GM21390 (cell line): ENCODE results near the gene NHERF2.

ENCODE experiments used
- ATAC-seq: cut with Tn5 transposase; IDR thresholded peaks from one replicate; pipeline ENCODE4 v1.9.1; 2021; ENCODE audit not compliant: unreplicated experiment

NHERF2 gene

GRCh38 chr16:2056681-2057407 is 30.1 kb downstream of the NHERF2 start:
- no peak for ATAC-seq

- ATAC-seq = no peak
These were observed 30.7 kb downstream of the NHERF2 start for GRCh38 chr16:2057438-2057837.

- no peak for ATAC-seq
These were observed 31.7 kb downstream of the NHERF2 start for GRCh38 chr16:2058420-2058819.

- ATAC-seq = no peak
These were observed 32.2 kb downstream of the NHERF2 start for GRCh38 chr16:2058872-2059271.

GRCh38 chr16:2060346-2060745 is 33.6 kb downstream of the NHERF2 start:
- no peak for ATAC-seq

GRCh38 chr16:2061023-2061422 is 34.3 kb downstream of the NHERF2 start:
- no peak for ATAC-seq

- ATAC-seq = no peak
These were observed 34.8 kb downstream of the NHERF2 start for GRCh38 chr16:2061526-2061925.

GRCh38 chr16:2062801-2063200 is 36.1 kb downstream of the NHERF2 start:
- ATAC-seq = no peak

- no peak for ATAC-seq
These were observed 37.2 kb downstream of the NHERF2 start for GRCh38 chr16:2063861-2064260.

GRCh38 chr16:2064368-2064945 is 37.8 kb downstream of the NHERF2 start:
- ATAC-seq = no peak

- no peak for ATAC-seq
These were observed 39.4 kb downstream of the NHERF2 start for GRCh38 chr16:2066139-2066538.

GRCh38 chr16:2070576-2071453 is 44.1 kb downstream of the NHERF2 start:
- no peak for ATAC-seq

GRCh38 chr16:2071454-2072202 is 44.9 kb downstream of the NHERF2 start:
- no peak for ATAC-seq

GRCh38 chr16:2072926-2073325 is 46.2 kb downstream of the NHERF2 start:
- ATAC-seq = no peak

- ATAC-seq = no peak
These were observed 47.4 kb downstream of the NHERF2 start for GRCh38 chr16:2074071-2074470.

GRCh38 chr16:2075631-2076030 is 48.9 kb downstream of the NHERF2 start:
- ATAC-seq = no peak

- ATAC-seq = no peak
These were observed 49.6 kb downstream of the NHERF2 start for GRCh38 chr16:2076072-2076865.

GRCh38 chr16:2077016-2077415 is 50.3 kb downstream of the NHERF2 start:
- no peak for ATAC-seq

GRCh38 chr16:2077696-2078095 is 51.0 kb downstream of the NHERF2 start:
- ATAC-seq = no peak

GRCh38 chr16:2078096-2078495 is 51.4 kb downstream of the NHERF2 start:
- ATAC-seq = no peak
